A673 (cell line): ENCODE results near the gene COL4A2. TPM values are rescaled to one million over a fixed set of nuclear protein-coding genes. Genes with fewer than 3 reads are reported as not detected.
A peak's percentile ranks its signal among the peaks of the same experiment; 100 is the strongest.

Source experiments
- BruUV-seq: library from RNA; stranded (reverse); fragments of 400-500 nt; replicated peaks from 2 replicates; lab custom pipeline; 2021; lab: Mats Ljungman, UMichigan
- CTCF ChIA-PET: fragments of 300-600 bp; sonication (Branson Sonifier 250); formaldehyde crosslinking; loops from one replicate; lab custom pipeline; 2022; ENCODE audit warnings: antibody characterized with exemption; lab: Charles Lee
- POLR2A ChIA-PET: fragments of 300-600 bp; sonication (Branson Sonifier 250); formaldehyde crosslinking; loops from one replicate; lab custom pipeline; 2022; ENCODE audit warnings: antibody characterized with exemption; ENCODE audit not compliant: low non-redundant PET; lab: Charles Lee
- DNase-seq: peaks from one replicate; pipeline ENCODE4 v3.0.0-alpha.2; 2015; ENCODE audit warnings: low spot score
- H3K27ac ChIP-seq: fragments of 200-600 bp; sonication (generic); 2 replicates; pipeline ENCODE4 v1.5.1; 2016; ENCODE audit warnings: mixed run types, low read depth, mild to moderate bottlenecking, mixed read lengths, antibody characterized with exemption, low read length; ENCODE audit not compliant: poor library complexity, severe bottlenecking
- H3K27me3 ChIP-seq: fragments of 200-600 bp; sonication (generic); replicated peaks from 2 replicates; pipeline ENCODE4 v1.6.1; 2017; ENCODE audit warnings: mixed run types, low read depth, mild to moderate bottlenecking, mixed read lengths, antibody characterized with exemption, low read length; ENCODE audit not compliant: insufficient read depth, poor library complexity
- H3K36me3 ChIP-seq: fragments of 200-600 bp; sonication (generic); 2 replicates; pipeline ENCODE4 v1.6.1; 2016; ENCODE audit warnings: mixed run types, mild to moderate bottlenecking, mixed read lengths, antibody characterized with exemption, low read length; ENCODE audit not compliant: insufficient read depth, poor library complexity, severe bottlenecking
- H3K4me1 ChIP-seq: fragments of 200-600 bp; sonication (generic); 2 replicates; pipeline ENCODE4 v1.6.1; 2017; ENCODE audit warnings: mixed run types, mild to moderate bottlenecking, mixed read lengths, antibody characterized with exemption, low read length; ENCODE audit not compliant: insufficient read depth, poor library complexity, severe bottlenecking
- H3K4me3 ChIP-seq: fragments of 200-600 bp; sonication (generic); 2 replicates; pipeline ENCODE4 v1.5.1; 2016; ENCODE audit warnings: low read depth, mixed run types, mild to moderate bottlenecking, mixed read lengths, low read length; ENCODE audit not compliant: poor library complexity, severe bottlenecking
- H3K9me3 ChIP-seq: fragments of 200-600 bp; sonication (generic); 2 replicates; pipeline ENCODE4 v1.6.1; 2016; ENCODE audit warnings: mixed run types, low read depth, mild to moderate bottlenecking, mixed read lengths, antibody characterized with exemption, low read length; ENCODE audit not compliant: poor library complexity, severe bottlenecking
- CTCF ChIP-seq: fragments of 300-800, 200-600 bp; sonication (generic); conservative IDR thresholded peaks from 2 replicates; pipeline ENCODE4 v1.5.1; 2017; ENCODE audit warnings: low read depth, mild to moderate bottlenecking, antibody characterized with exemption, low read length, moderate library complexity, mixed read lengths
- EZH2 ChIP-seq: fragments of 200-600 bp; sonication (generic); IDR thresholded peaks from 2 replicates; pipeline ENCODE4 v1.6.1; 2017; ENCODE audit warnings: borderline replicate concordance, low read depth, mild to moderate bottlenecking, mixed read lengths, antibody characterized with exemption, low read length; ENCODE audit not compliant: poor library complexity, severe bottlenecking
- intact Hi-C: fragments of 100-400 bp; cut with micrococcal nuclease; formaldehyde crosslinking; loops from one replicate; pipeline ENCODE4 v1.10.0; 2022; ENCODE audit not compliant: unreplicated experiment
- total RNA-seq: library from RNA; stranded (reverse); gene quantifications from 2 replicates; pipeline ENCODE4 v1.2.3, GENCODE V29; 2021

Gene COL4A2
- total RNA-seq, 1 experiment from 2014 or later = 184 TPM

DNA sequence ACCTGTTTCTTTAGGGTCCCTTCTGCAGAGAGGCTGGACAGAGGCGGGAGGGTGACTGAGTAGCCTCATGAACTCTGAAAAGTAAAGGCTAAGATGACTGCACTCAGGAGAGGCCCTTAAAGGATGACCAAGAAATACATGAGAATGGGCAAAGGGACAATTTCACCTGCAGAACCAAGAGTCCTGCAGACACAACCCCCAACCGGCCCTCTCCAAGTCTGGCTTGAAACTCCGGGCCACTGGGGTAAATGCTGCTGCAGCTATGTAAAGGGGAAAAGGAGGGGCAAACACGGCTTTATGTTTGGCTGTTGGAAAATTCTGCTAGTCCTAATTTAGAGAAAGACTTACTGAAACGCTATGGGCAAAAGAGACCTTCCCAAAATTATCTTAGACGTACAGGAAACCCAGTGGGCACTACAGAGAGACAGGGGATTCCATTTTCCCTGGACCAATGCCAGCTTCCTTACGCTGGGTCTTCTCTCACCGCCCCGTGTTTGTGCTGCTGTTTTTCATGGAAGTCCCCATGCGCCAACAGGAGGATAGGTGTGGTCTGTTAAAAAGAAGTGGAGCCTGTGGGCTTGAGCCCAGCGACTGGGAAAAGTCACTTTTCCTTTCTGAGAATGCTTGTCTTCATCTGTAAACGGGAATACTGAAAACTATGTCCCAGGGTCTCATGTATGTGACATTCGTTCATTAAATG, 10.6 kb downstream of the COL4A2 start:
- CTCF ChIA-PET = no interaction called here
- peaks cover 56% of the 10 kb centered on the region for H3K4me1 ChIP-seq

GRCh38 chr13:110318920-110319319, 11.8 kb downstream of the COL4A2 start:
- no peak for TF ChIP-seq CTCF
- no peak for TF ChIP-seq EZH2
- peaks cover 13% of the 10 kb centered on the region for H3K36me3 ChIP-seq
- ChIA-PET POLR2A (no interaction called here), CTCF (no interaction called here)
- H3K27me3 ChIP-seq = no peaks in the 10 kb centered on the region
- no peaks in the 10 kb centered on the region for H3K9me3 ChIP-seq
- H3K27ac ChIP-seq = peak overlapping the region; percentile 85
- no peak for DNase-seq
- no TSS peak for BruUV-seq
- intact Hi-C loops = no loop called here
- H3K4me1 ChIP-seq = peaks cover 66% of the 10 kb centered on the region
- H3K4me3 ChIP-seq = no peak overlapping the region

More for the DNA sequence above, 10.6 kb downstream of the COL4A2 start:
- no TSS peak for BruUV-seq
- Histone ChIP-seq H3K36me3 (peaks cover 13% of the 10 kb centered on the region), H3K27me3 (no peaks in the 10 kb centered on the region), H3K27ac (no peak overlapping the region), H3K9me3 (no peaks in the 10 kb centered on the region), H3K4me3 (no peak overlapping the region)
- POLR2A ChIA-PET = no interaction called here
- intact Hi-C loops = no loop called here
- DNase-seq = no peak
- TF ChIP-seq EZH2 (no peak), CTCF (no peak)

DNA sequence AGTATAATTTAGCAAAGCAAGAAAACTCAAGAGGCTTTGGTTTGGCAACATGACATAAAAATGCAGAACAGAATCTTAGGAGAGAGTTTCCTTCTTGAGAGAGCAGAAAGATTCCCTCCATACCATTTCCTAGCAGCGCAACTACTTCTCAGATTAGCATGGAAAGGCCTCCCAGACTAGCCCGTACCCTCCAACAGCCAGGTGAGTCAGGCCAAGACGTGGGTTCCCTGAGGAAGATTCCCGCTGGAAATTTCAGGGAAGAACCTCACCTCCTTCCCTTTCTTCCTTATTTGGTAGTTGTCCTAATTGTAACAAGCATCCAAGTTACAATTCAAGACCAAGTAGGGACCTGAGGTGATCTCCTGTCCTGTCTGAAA, 12.3 kb downstream of the COL4A2 start:
- peaks cover 13% of the 10 kb centered on the region for H3K36me3 ChIP-seq
- no peaks in the 10 kb centered on the region for H3K9me3 ChIP-seq
- POLR2A ChIA-PET = interaction anchor here (0.7 kb wide), 1 partner anchor 11 kb away, joined by 3 read pairs; no protein-coding TSS in a partner anchor
- TF ChIP-seq EZH2 = no peak
- H3K27ac ChIP-seq = peak overlapping the region; percentile 85
- no peak for DNase-seq
- no peaks in the 10 kb centered on the region for H3K27me3 ChIP-seq
- intact Hi-C loops = no loop called here
- H3K4me1 ChIP-seq = peaks cover 67% of the 10 kb centered on the region
- CTCF ChIA-PET = interaction anchor here (0.5 kb wide), 1 partner anchor 393 kb away, joined by 5 read pairs; no protein-coding TSS in a partner anchor
- H3K4me3 ChIP-seq = peak overlapping the region; percentile 31
- TSS peak; percentile 91 for BruUV-seq
